Stimulated activated memory B cell treated with anti-CD40 and anti-IgM and Interleukin-4, amounts not matched to agents 10 μg/mL and 1 μg/mL and 100 μg/mL, for 72 hours (primary cell): ENCODE measurements around the gene SETD2.

Experiments used
- ATAC-seq: fragments of 150-1000 bp; cut with Tn5 transposase; 2 replicates; pipeline ENCODE4 v1.10.0; 2021
- H3K27ac Mint-ChIP-seq: one replicate; pipeline ENCODE4 v1.8.0; 2022; ENCODE audit warnings: mild to moderate bottlenecking, mixed read lengths
- H3K27me3 Mint-ChIP-seq: one replicate; pipeline ENCODE4 v1.8.0; 2022; ENCODE audit warnings: mixed read lengths
- H3K36me3 Mint-ChIP-seq: one replicate; pipeline ENCODE4 v1.8.0; 2022; ENCODE audit warnings: mixed read lengths
- H3K4me1 Mint-ChIP-seq: one replicate; pipeline ENCODE4 v1.8.0; 2022; ENCODE audit warnings: mixed read lengths
- H3K4me3 Mint-ChIP-seq: one replicate; pipeline ENCODE4 v1.8.0; 2022; ENCODE audit warnings: mild to moderate bottlenecking, moderate library complexity, mixed read lengths
- H3K9me3 Mint-ChIP-seq: one replicate; pipeline ENCODE4 v1.8.0; 2022; ENCODE audit warnings: mixed read lengths

Gene SETD2

DNA sequence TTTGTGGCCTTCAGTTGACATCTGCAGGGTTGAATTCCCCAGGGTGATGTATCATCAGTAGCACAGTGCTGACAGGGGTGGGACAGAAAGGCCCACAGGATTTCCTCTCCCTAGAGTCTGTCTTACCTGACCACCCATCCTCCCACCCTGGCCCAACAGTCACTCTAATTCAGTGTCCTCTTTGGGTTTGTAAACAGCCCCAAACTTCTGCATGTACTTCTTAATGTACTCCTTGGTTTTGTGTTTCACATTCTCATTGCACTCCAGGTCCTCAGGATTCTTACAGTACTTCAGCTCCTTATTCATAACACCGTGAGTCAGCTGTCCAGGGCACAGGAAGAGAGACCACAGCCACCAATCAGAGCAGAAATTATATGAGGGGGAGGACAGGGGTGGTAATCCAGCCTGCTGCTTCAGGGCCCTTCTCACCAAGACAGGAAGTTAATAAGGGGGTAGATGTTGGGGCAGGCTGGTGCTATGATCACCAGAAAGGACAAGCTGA is 146.9 kb downstream of the SETD2 start:
- Mint-ChIP-seq H3K9me3 (no peaks in the 10 kb centered on the region), H3K36me3 (peaks cover 21% of the 10 kb centered on the region), H3K4me3 (peak overlapping the region; percentile 42), H3K4me1 (peaks cover 41% of the 10 kb centered on the region), H3K27ac (peak overlapping the region; percentile 58), H3K27me3 (no peaks in the 10 kb centered on the region)
- ATAC-seq, result peak; percentile 89

- Mint-ChIP-seq H3K9me3 (no peaks in the 10 kb centered on the region), H3K27ac (peak overlapping the region; percentile 58), H3K36me3 (peaks cover 21% of the 10 kb centered on the region), H3K27me3 (no peaks in the 10 kb centered on the region), H3K4me3 (no peak overlapping the region), H3K4me1 (peaks cover 42% of the 10 kb centered on the region)
- ATAC-seq, result no peak
Observed at GRCh38 chr3:47016086-47016933, 147.6 kb downstream of the SETD2 start.

DNA sequence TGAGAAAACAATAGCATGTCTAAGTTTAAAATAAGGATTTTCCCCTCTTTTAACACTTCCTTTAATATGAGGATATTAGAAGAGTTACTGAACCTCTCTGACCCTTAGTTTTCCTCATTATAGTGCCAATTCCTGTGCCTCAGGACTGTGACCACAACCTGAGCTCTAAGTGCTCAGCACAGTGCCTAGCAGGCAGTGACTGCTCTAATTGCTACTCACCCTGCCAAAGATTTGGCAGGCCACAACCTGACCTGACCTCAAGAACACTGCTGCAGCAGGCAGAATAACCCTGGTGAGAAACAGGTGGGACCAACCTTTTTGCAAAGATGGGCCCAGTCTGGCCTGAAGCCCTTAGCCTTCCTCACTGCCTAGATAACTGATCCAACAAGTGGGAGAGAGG is 148.8 kb downstream of the SETD2 start:
- Mint-ChIP-seq H3K4me1 (peaks cover 52% of the 10 kb centered on the region), H3K4me3 (no peak overlapping the region), H3K27me3 (no peaks in the 10 kb centered on the region), H3K27ac (no peak overlapping the region), H3K36me3 (peaks cover 21% of the 10 kb centered on the region), H3K9me3 (no peaks in the 10 kb centered on the region)
- no peak for ATAC-seq

DNA sequence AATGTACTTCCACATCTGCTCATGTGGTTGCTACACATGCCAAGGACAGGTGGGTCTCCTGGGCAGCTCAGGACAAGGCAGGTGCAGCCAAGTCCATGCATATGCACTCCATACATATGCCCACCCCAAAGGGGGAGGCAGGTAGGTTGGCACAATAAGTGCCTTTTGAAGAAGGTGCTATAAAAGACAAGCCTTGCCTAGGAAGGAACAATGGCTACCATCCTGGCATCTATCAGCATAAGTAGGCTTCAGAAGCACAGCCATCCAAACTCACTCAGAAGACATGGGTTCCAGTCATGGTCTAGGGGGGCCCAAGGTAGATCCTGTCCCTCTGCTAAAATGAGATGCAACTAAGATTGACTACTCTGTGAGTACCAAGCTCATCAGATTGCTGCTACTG is 149.9 kb downstream of the SETD2 start:
- Mint-ChIP-seq H3K27ac (peak overlapping the region; percentile 55), H3K9me3 (no peaks in the 10 kb centered on the region), H3K4me1 (peaks cover 47% of the 10 kb centered on the region), H3K4me3 (no peak overlapping the region), H3K27me3 (no peaks in the 10 kb centered on the region), H3K36me3 (peaks cover 16% of the 10 kb centered on the region)
- ATAC-seq, result no peak

DNA sequence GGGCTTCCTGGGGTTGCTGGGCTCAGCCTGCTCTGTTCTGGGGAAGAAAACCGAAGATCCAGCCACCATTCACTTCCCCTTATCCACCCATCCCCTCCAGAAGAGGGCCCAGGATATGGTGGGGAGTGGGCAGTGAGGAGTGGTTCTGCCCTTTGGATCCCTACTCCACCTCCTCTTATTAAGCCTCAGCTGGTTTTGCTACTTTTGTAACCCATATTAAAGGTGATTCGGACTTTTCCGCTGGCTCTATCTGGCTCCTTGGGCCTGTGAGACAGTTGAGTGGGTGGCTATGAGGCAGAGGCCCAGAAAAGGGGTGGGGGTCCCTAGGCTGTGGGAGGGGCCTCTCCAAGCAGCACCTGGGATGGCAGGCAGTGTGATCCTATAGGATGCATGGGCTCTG is 150.7 kb downstream of the SETD2 start:
- Mint-ChIP-seq H3K27me3 (no peaks in the 10 kb centered on the region), H3K27ac (peak overlapping the region; percentile 55), H3K4me1 (peaks cover 39% of the 10 kb centered on the region), H3K36me3 (peaks cover 8% of the 10 kb centered on the region), H3K4me3 (no peak overlapping the region), H3K9me3 (no peaks in the 10 kb centered on the region)
- no peak for ATAC-seq

DNA sequence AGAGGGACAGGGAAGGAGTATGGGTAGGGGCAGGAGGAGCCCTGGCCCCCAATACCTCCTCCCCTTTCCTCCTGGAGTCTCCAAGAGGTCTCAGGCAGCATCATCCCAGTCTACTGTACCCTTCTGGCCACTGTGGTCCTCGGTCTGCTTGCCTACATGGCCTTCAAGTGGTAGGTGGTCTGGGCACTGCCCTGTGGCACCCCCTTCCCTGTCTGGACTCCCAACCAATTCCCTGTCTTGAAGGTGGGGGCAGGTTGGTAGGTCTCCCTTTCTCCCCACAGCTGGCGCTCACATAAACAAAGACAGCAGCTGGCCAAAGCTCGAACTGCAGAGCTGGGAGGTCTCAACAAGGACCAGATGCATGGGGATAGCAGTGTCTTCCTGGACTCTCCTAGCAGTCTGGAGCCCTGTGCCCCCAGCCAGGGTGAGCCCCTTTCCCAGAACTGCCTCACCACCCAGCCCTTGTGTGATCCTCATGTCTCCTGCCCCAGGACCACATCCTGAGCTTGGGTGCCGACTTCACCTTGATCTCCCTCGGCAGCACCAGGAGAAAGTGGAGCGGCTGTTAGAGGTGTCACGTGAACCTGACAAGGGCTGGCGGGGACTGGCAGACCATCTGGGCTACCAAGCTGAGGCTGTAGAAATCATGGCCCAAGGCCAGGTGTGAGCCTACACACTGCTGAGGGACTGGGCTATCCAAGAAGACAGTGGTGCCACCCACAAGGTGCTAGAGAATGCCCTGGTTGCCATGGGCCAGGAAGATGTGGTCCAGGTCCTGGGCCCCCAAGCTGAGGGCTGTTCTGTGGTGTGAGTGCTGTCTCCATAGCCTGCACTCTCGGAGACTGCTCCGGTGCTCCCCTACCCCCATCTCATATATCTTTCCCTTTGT is 151.3 kb downstream of the SETD2 start:
- H3K4me1 Mint-ChIP-seq, result peaks cover 33% of the 10 kb centered on the region
- no peaks in the 10 kb centered on the region for H3K9me3 Mint-ChIP-seq
- no peak overlapping the region for H3K4me3 Mint-ChIP-seq
- peak overlapping the region; percentile 55 for H3K27ac Mint-ChIP-seq
- H3K36me3 Mint-ChIP-seq, result peaks cover 8% of the 10 kb centered on the region
- no peaks in the 10 kb centered on the region for H3K27me3 Mint-ChIP-seq
- no peak for ATAC-seq

GRCh38 chr3:47011371-47011770 is 152.5 kb downstream of the SETD2 start:
- Mint-ChIP-seq H3K27me3 (no peaks in the 10 kb centered on the region), H3K9me3 (no peaks in the 10 kb centered on the region), H3K36me3 (peaks cover 2% of the 10 kb centered on the region), H3K4me3 (no peak overlapping the region), H3K4me1 (peaks cover 21% of the 10 kb centered on the region), H3K27ac (peak overlapping the region; percentile 91)
- no peak for ATAC-seq

GRCh38 chr3:47010910-47011309 is 153.0 kb downstream of the SETD2 start:
- H3K27ac Mint-ChIP-seq, result peak overlapping the region; percentile 91

DNA sequence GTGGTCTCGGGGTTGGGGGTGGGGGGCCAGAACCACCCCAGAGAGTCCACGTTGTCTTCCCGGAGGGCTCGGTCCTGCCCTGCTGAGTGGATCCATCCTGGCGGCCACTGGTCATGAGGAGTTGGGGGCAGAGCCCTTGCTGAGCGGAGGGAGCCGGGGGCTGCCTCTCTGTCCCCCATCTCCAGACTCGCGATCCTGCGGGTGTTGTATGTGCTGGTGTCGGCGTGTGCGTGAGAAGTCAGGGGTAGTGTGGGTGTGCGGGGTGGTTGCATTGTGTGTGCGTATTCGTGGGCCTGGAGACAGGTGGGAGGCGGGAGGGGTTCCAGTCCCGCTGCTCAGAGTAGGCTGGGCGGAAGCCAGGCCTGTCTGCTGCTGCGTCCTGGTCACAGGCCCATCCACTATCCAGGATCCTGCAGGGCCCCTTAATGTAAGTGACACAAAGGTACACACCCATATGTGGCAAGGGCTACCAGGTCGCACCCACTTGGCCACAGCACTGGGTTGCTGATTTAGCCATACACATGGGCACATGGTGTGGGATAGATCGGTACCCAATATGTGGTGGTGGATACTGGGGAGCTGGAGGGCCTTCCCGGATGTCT is 153.7 kb downstream of the SETD2 start:
- Mint-ChIP-seq H3K27ac (peak overlapping the region; percentile 91), H3K9me3 (no peaks in the 10 kb centered on the region), H3K27me3 (no peaks in the 10 kb centered on the region), H3K4me3 (peak overlapping the region; percentile 82), H3K4me1 (peaks cover 18% of the 10 kb centered on the region), H3K36me3 (peaks cover 14% of the 10 kb centered on the region)
- ATAC-seq, result no peak

More at GRCh38 chr3:47010910-47011309, 153.0 kb downstream of the SETD2 start:
- no peaks in the 10 kb centered on the region for H3K27me3 Mint-ChIP-seq
- peaks cover 7% of the 10 kb centered on the region for H3K36me3 Mint-ChIP-seq
- no peaks in the 10 kb centered on the region for H3K9me3 Mint-ChIP-seq
- no peak for ATAC-seq
- peaks cover 18% of the 10 kb centered on the region for H3K4me1 Mint-ChIP-seq
- no peak overlapping the region for H3K4me3 Mint-ChIP-seq

GRCh38 chr3:47009225-47010110 is 154.4 kb downstream of the SETD2 start:
- no peaks in the 10 kb centered on the region for H3K9me3 Mint-ChIP-seq
- ATAC-seq, result peak; percentile 94
- H3K27me3 Mint-ChIP-seq, result no peaks in the 10 kb centered on the region
- peaks cover 18% of the 10 kb centered on the region for H3K4me1 Mint-ChIP-seq
- peak overlapping the region; percentile 91 for H3K27ac Mint-ChIP-seq
- H3K4me3 Mint-ChIP-seq, result peak overlapping the region; percentile 82
- H3K36me3 Mint-ChIP-seq, result peaks cover 21% of the 10 kb centered on the region

DNA sequence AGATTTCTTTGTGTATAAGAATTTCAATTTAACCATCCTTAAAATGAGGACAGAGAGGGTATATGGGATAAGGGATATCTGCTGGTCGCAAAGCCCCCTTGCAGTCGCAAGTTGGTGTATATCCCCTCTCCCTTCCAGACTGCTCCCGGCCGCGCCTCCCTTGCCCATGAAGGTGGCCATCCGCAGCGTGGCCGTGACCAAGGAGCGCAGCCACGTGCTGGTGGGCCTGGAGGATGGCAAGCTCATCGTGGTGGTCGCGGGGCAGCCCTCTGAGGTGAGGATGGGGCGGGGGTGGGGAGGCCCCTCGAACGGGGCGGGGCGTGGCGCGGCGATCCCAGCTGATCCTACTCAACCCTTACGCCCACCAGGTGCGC is 155.1 kb downstream of the SETD2 start:
- Mint-ChIP-seq H3K36me3 (peaks cover 27% of the 10 kb centered on the region), H3K27me3 (no peaks in the 10 kb centered on the region), H3K4me1 (peaks cover 18% of the 10 kb centered on the region), H3K9me3 (no peaks in the 10 kb centered on the region), H3K27ac (no peak overlapping the region), H3K4me3 (peak overlapping the region; percentile 42)
- ATAC-seq, result no peak

GRCh38 chr3:47008234-47008796 is 155.6 kb downstream of the SETD2 start:
- no peaks in the 10 kb centered on the region for H3K9me3 Mint-ChIP-seq
- no peaks in the 10 kb centered on the region for H3K27me3 Mint-ChIP-seq
- H3K36me3 Mint-ChIP-seq, result peaks cover 32% of the 10 kb centered on the region
- no peak for ATAC-seq
- peaks cover 18% of the 10 kb centered on the region for H3K4me1 Mint-ChIP-seq
- H3K27ac Mint-ChIP-seq, result no peak overlapping the region
- H3K4me3 Mint-ChIP-seq, result no peak overlapping the region

DNA sequence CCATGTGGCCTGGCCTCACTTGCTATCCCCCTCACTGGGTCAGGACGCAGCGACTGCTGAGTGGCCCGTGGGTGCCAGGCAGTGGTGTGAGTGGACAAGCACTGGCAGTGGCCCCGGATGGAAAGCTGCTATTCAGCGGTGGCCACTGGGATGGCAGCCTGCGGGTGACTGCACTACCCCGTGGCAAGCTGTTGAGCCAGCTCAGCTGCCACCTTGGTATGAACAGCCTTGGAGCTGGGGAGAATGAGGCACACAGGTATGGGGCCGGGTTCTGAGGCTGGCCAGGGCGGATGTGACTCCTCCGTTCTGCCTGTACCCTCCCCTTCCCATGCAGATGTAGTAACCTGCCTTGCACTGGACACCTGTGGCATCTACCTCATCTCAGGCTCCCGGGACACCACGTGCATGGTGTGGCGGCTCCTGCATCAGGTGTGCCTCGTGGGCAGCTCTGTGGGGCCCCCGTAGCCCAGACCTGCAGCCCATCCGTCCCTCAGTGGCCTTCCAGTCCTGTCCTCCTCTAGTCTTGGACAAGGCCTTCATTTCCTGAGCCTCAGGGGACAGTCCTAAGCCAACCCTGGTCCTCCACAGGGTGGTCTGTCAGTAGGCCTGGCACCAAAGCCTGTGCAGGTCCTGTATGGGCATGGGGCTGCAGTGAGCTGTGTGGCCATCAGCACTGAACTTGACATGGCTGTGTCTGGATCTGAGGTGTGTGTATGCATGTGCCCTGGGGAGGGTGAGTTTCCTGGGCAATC is 156.3 kb downstream of the SETD2 start:
- peaks cover 37% of the 10 kb centered on the region for H3K36me3 Mint-ChIP-seq
- no peak overlapping the region for H3K4me3 Mint-ChIP-seq
- no peak overlapping the region for H3K27ac Mint-ChIP-seq

More for the DNA sequence above, 156.3 kb downstream of the SETD2 start:
- Mint-ChIP-seq H3K27me3 (no peaks in the 10 kb centered on the region), H3K4me1 (peaks cover 18% of the 10 kb centered on the region), H3K9me3 (no peaks in the 10 kb centered on the region)
- no peak for ATAC-seq
